Dermis microvascular lymphatic vessel endothelial cell (primary cell): ENCODE results near the gene OXSR1. TPM values are rescaled to one million over a fixed set of nuclear protein-coding genes. Genes with fewer than 3 reads are reported as not detected.

ENCODE experiments used
- total RNA-seq: library from RNA; depleted of rRNA; stranded (reverse); fragments of >200 nt; gene quantifications from 2 replicates; pipeline ENCODE4 v1.2.1, GENCODE V29; 2014

The OXSR1 gene
- total RNA-seq, 1 donor from 2014 or later, result 28.2 TPM

Other genes with a start within 250 kb of the OXSR1 start
- gene VILL, start 174.8 kb upstream of the OXSR1 start, total RNA-seq, result 2.2 and 4.0 TPM in 2 replicates
- gene PLCD1, start 135.9 kb upstream of the OXSR1 start, total RNA-seq, result 13.2 and 13.7 TPM in 2 replicates
- under 0.01 TPM in 2 replicates for gene DLEC1, start 126.3 kb upstream of the OXSR1 start, total RNA-seq
- gene ACAA1, start 28.4 kb upstream of the OXSR1 start, total RNA-seq, result 34.9 and 45.1 TPM in 2 replicates
- gene MYD88, start 26.9 kb upstream of the OXSR1 start, total RNA-seq, result 17.5 and 19.1 TPM in 2 replicates
- under 0.01 TPM in 2 replicates for gene SLC22A13, start 100.3 kb downstream of the OXSR1 start, total RNA-seq
- under 0.01 TPM in 1 of 2 replicates, not detected in the other for gene SLC22A14, start 116.8 kb downstream of the OXSR1 start, total RNA-seq
- gene XYLB, start 181.2 kb downstream of the OXSR1 start, total RNA-seq, result 1.4 and 1.7 TPM in 2 replicates